Right atrium auricular region (tissue), 2 donors: ENCODE data around the gene ATP11A. TPM values are rescaled to one million over a fixed set of nuclear protein-coding genes. Genes with fewer than 3 reads are reported as not detected.

Experiments used
- DNase-seq: peaks from one replicate; pipeline ENCODE4 v3.0.0-alpha.2; 2019; ENCODE audit warnings: low spot score
- H3K27ac ChIP-seq, 2 donors: fragments of 200-600 bp; sonication (generic); 1 replicate in 1 of 2; 2 replicates in 1 of 2; pipeline ENCODE4 v1.5.1; 2016 to 2019
- H3K27me3 ChIP-seq, 2 donors: fragments of 200-600 bp; sonication (generic); one replicate each; pipeline versions ENCODE4 v1.5.1 to v1.6.0; 2017 to 2019
- H3K36me3 ChIP-seq: fragments of 200-600 bp; sonication (generic); one replicate; pipeline ENCODE4 v1.5.1; 2016
- H3K4me1 ChIP-seq, 2 donors: fragments of 200-600 bp; sonication (generic); one replicate each; pipeline versions ENCODE4 v1.5.1 to v1.6.0; 2017 to 2019
- H3K4me3 ChIP-seq, 2 donors: fragments of 200-600 bp; sonication (generic); 1 replicate in 1 of 2; 2 replicates in 1 of 2; pipeline ENCODE4 v1.5.1; 2017 to 2019; ENCODE audit warnings: mild to moderate bottlenecking in 1 of 2, moderate library complexity in 1 of 2
- H3K9me3 ChIP-seq, 2 donors: fragments of 200-600 bp; sonication (generic); one replicate each; pipeline ENCODE4 v1.5.1; 2019
- total RNA-seq, 2 donors: library from RNA; depleted of rRNA; stranded (reverse); fragments of >200 nt; gene quantifications; one replicate each; pipeline ENCODE4 v1.1.0, GENCODE V29; 2016
- TF ChIP-seq, protein P1 (sequence below), 2 donors: fragments of 200-600 bp; sonication (generic); IDR thresholded peaks; one replicate each; pipeline ENCODE4 v1.5.1; 2019; ENCODE audit warnings: antibody characterized with exemption in 2 of 2

ATP11A gene
- total RNA-seq, 2 donors from 2014 or later = 31.8 to 48.6 TPM

GRCh38 chr13:112692104-112692503, 2.3 kb downstream of the ATP11A start:
- no peaks in the 10 kb centered on the region for H3K27me3 ChIP-seq
- peaks cover 0 to 42% of the 10 kb centered on the region in 2 donors for H3K4me1 ChIP-seq
- TF ChIP-seq, protein P1, sequence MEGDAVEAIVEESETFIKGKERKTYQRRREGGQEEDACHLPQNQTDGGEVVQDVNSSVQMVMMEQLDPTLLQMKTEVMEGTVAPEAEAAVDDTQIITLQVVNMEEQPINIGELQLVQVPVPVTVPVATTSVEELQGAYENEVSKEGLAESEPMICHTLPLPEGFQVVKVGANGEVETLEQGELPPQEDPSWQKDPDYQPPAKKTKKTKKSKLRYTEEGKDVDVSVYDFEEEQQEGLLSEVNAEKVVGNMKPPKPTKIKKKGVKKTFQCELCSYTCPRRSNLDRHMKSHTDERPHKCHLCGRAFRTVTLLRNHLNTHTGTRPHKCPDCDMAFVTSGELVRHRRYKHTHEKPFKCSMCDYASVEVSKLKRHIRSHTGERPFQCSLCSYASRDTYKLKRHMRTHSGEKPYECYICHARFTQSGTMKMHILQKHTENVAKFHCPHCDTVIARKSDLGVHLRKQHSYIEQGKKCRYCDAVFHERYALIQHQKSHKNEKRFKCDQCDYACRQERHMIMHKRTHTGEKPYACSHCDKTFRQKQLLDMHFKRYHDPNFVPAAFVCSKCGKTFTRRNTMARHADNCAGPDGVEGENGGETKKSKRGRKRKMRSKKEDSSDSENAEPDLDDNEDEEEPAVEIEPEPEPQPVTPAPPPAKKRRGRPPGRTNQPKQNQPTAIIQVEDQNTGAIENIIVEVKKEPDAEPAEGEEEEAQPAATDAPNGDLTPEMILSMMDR (IDR thresholded peaks at IDR 0.05) = no peak
- peak overlapping the region; percentile 69 to 81 for H3K4me3 ChIP-seq
- DNase-seq = no peak
- H3K27ac ChIP-seq = peak overlapping the region; percentile 95 to 98
- H3K9me3 ChIP-seq = no peaks in the 10 kb centered on the region
- H3K36me3 ChIP-seq = no peaks in the 10 kb centered on the region

DNA sequence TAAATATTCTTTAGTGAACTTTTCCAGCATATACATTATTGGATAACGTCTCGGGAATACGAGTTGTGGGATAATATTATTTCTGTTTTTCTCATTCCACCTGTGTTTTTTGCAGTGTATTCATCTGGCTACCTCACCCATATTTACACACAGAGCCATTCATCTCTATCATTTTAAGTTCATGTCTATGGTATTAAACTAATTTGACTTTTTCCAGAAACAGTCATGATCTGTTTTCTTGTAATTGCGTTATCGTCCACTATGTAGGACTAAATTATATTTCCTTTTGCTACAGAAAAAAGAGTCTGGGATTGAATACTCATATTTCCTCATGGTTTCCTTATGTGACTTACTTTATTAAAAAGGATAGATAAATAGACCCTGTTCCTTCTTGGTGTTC, 2.7 kb downstream of the ATP11A start:
- Histone ChIP-seq H3K4me1 (peaks cover 0 to 42% of the 10 kb centered on the region in 2 donors), H3K27ac (peak overlapping the region; percentile 95 to 98), H3K27me3 (no peaks in the 10 kb centered on the region), H3K9me3 (no peaks in the 10 kb centered on the region), H3K36me3 (no peaks in the 10 kb centered on the region), H3K4me3 (no peak overlapping the region)
- DNase-seq = no peak
- TF ChIP-seq, protein P1 (IDR thresholded peaks at IDR 0.05) = no peak

- Histone ChIP-seq H3K4me3 (no peak overlapping the region), H3K27me3 (no peaks in the 10 kb centered on the region), H3K36me3 (no peaks in the 10 kb centered on the region), H3K9me3 (no peaks in the 10 kb centered on the region), H3K4me1 (peaks cover 0 to 36% of the 10 kb centered on the region in 2 donors), H3K27ac (peak overlapping the region; percentile 59 to 70)
- TF ChIP-seq, protein P1 (IDR thresholded peaks at IDR 0.05) = no peak
- DNase-seq = no peak
These were observed 4.1 kb downstream of the ATP11A start for GRCh38 chr13:112693831-112694497.

- peak overlapping the region in 1 of 2 donors; percentile 70 for H3K27ac ChIP-seq
- peaks cover 0 to 33% of the 10 kb centered on the region in 2 donors for H3K4me1 ChIP-seq
- no peaks in the 10 kb centered on the region for H3K9me3 ChIP-seq
- no peaks in the 10 kb centered on the region for H3K27me3 ChIP-seq
- no peak overlapping the region for H3K4me3 ChIP-seq
- H3K36me3 ChIP-seq = no peaks in the 10 kb centered on the region
- TF ChIP-seq, protein P1 (IDR thresholded peaks at IDR 0.05) = no peak
- no peak for DNase-seq
These were observed 5.3 kb downstream of the ATP11A start for GRCh38 chr13:112695121-112695520.

- TF ChIP-seq, protein P1 (IDR thresholded peaks at IDR 0.05) = no peak
- no peak for DNase-seq
- peaks cover 0 to 41% of the 10 kb centered on the region in 2 donors for H3K4me1 ChIP-seq
These were observed 6.4 kb downstream of the ATP11A start for GRCh38 chr13:112696001-112696868.

More at GRCh38 chr13:112696001-112696868, 6.4 kb downstream of the ATP11A start:
- Histone ChIP-seq H3K9me3 (no peaks in the 10 kb centered on the region), H3K27me3 (no peaks in the 10 kb centered on the region), H3K4me3 (no peak overlapping the region), H3K27ac (no peak overlapping the region), H3K36me3 (no peaks in the 10 kb centered on the region)
